Liver (tissue), 9 donors: ENCODE results near the gene TCOF1. TPM values are rescaled to one million over a fixed set of nuclear protein-coding genes. Genes with fewer than 3 reads are reported as not detected.

Experiments used
- DNase-seq: peaks from one replicate; pipeline ENCODE4 v3.0.0-alpha.2; 2017; ENCODE audit warnings: low spot score
- H3K27ac ChIP-seq, 2 donors: one replicate each; pipeline ENCODE4 v1.7.0; 2013; ENCODE audit warnings: inconsistent platforms in 2 of 2, low read length in 2 of 2, control low read depth in 1 of 2, low read depth in 1 of 2, mild to moderate bottlenecking in 1 of 2
- H3K27me3 ChIP-seq, 4 donors: one replicate each; pipeline versions ENCODE4 v1.6.1 to v1.7.0; 2013; ENCODE audit warnings: low read length in 3 of 4, inconsistent platforms in 1 of 4, mild to moderate bottlenecking in 1 of 4, moderate library complexity in 1 of 4; ENCODE audit not compliant: control insufficient read depth in 4 of 4, insufficient read depth in 4 of 4
- H3K36me3 ChIP-seq, 4 donors: one replicate each; pipeline versions ENCODE4 v1.6.1 to v1.7.0; 2013; ENCODE audit warnings: low read length in 3 of 4, mild to moderate bottlenecking in 3 of 4, low read depth in 1 of 4, moderate library complexity in 1 of 4; ENCODE audit not compliant: control insufficient read depth in 4 of 4, insufficient read depth in 3 of 4
- H3K4me1 ChIP-seq, 4 donors: one replicate each; pipeline versions ENCODE4 v1.6.1 to v1.7.0; 2013; ENCODE audit warnings: low read length in 3 of 4, mild to moderate bottlenecking in 3 of 4, moderate library complexity in 1 of 4; ENCODE audit not compliant: control insufficient read depth in 4 of 4, insufficient read depth in 4 of 4
- H3K4me3 ChIP-seq, 3 donors: one replicate each; pipeline versions ENCODE4 v1.6.1 to v1.7.0; 2013; ENCODE audit warnings: low read length in 3 of 3, control low read depth in 1 of 3, low read depth in 1 of 3, mild to moderate bottlenecking in 1 of 3
- H3K9ac ChIP-seq, 2 donors: one replicate each; pipeline ENCODE4 v1.7.0; 2013; ENCODE audit warnings: low read length in 2 of 2, mild to moderate bottlenecking in 2 of 2, moderate library complexity in 2 of 2, control low read depth in 1 of 2, low read depth in 1 of 2
- H3K9me3 ChIP-seq, 4 donors: one replicate each; pipeline versions ENCODE4 v1.6.1 to v1.7.0; 2013; ENCODE audit warnings: low read length in 3 of 4; ENCODE audit not compliant: control insufficient read depth in 4 of 4
- EGR1 ChIP-seq, 2 donors: IDR thresholded peaks; 2 replicates each; pipeline ENCODE4 v1.6.1; 2016 to 2018; ENCODE audit warnings: antibody characterized with exemption in 2 of 2, low read depth in 2 of 2
- FOXA1 ChIP-seq: IDR thresholded peaks from 2 replicates; pipeline ENCODE4 v1.6.1; 2016; ENCODE audit warnings: antibody characterized with exemption
- FOXA2 ChIP-seq: IDR thresholded peaks from 2 replicates; pipeline ENCODE4 v1.6.1; 2016; ENCODE audit warnings: antibody characterized with exemption
- GABPA ChIP-seq, 2 donors: IDR thresholded peaks in 1 of 2; conservative IDR thresholded peaks in 1 of 2; 2 replicates each; pipeline ENCODE4 v1.6.1; 2016; ENCODE audit warnings: antibody characterized with exemption in 2 of 2, mild to moderate bottlenecking in 1 of 2, moderate library complexity in 1 of 2
- HNF4A ChIP-seq, 2 donors: conservative IDR thresholded peaks; 2 replicates each; pipeline ENCODE4 v1.6.1; 2016; ENCODE audit warnings: antibody characterized with exemption in 2 of 2, mild to moderate bottlenecking in 2 of 2
- HNF4G ChIP-seq: IDR thresholded peaks from 2 replicates; pipeline ENCODE4 v1.6.1; 2016; ENCODE audit warnings: antibody characterized with exemption
- JUND ChIP-seq, 2 donors: IDR thresholded peaks; 2 replicates each; pipeline ENCODE4 v1.6.1; 2016; ENCODE audit warnings: antibody characterized with exemption in 2 of 2
- NR2F2 ChIP-seq: IDR thresholded peaks from 2 replicates; pipeline ENCODE4 v1.6.1; 2016; ENCODE audit warnings: antibody characterized with exemption
- RAD21 ChIP-seq, 2 donors: IDR thresholded peaks; 2 replicates each; pipeline ENCODE4 v1.6.1; 2016; ENCODE audit warnings: antibody characterized with exemption in 2 of 2, mild to moderate bottlenecking in 2 of 2
- RXRA ChIP-seq, 2 donors: IDR thresholded peaks; 2 replicates each; pipeline ENCODE4 v1.6.1; 2017 to 2018; ENCODE audit warnings: antibody characterized with exemption in 2 of 2, mild to moderate bottlenecking in 1 of 2
- SP1 ChIP-seq: IDR thresholded peaks from 2 replicates; pipeline ENCODE4 v1.6.1; 2018; ENCODE audit warnings: antibody characterized with exemption, mild to moderate bottlenecking
- TAF1 ChIP-seq: conservative IDR thresholded peaks from 2 replicates; pipeline ENCODE4 v1.6.1; 2016; ENCODE audit warnings: antibody characterized with exemption, mild to moderate bottlenecking
- YY1 ChIP-seq: IDR thresholded peaks from 2 replicates; pipeline ENCODE4 v1.6.1; 2016; ENCODE audit warnings: antibody characterized with exemption, mild to moderate bottlenecking
- WGBS: extraction: QIAGEN DNeasy Blood & Tissue Kit; methylation state at CpG from one replicate; pipeline ENCODE4 v1.1.7; 2013; 5-methylcytosine and 5-hydroxymethylcytosine counted together
- polyA plus RNA-seq, 2 donors: library from polyadenylated mRNA; stranded (reverse) in 1 of 2; unstranded in 1 of 2; fragments of 200-250 nt in 1 of 2; fragments of >200 nt in 1 of 2; fragmentation: Nextera tagmentation in 1 of 2; extraction: Ambion mirVana in 1 of 2; gene quantifications; one replicate each; pipeline versions ENCODE4 v1.2.1 to v1.2.3, GENCODE V29; 2013 to 2015
- total RNA-seq, 2 donors: library from RNA; depleted of rRNA; stranded (reverse); fragments of >200 nt; gene quantifications; one replicate each; pipeline ENCODE4 v1.2.3, GENCODE V29; 2014
- TF ChIP-seq, protein P1 (sequence below): IDR thresholded peaks from 2 replicates; pipeline ENCODE4 v1.6.1; 2016; ENCODE audit warnings: antibody characterized with exemption, mild to moderate bottlenecking
- TF ChIP-seq, protein P2 (sequence below): fragments of 150-350 bp; IDR thresholded peaks from 2 replicates; pipeline ENCODE4 v1.5.1; 2017; ENCODE audit warnings: improper control_type of control experiment, low read depth, low read length; ENCODE audit not compliant: missing input control
- TF ChIP-seq, protein P3 (sequence below): IDR thresholded peaks from 2 replicates; pipeline ENCODE4 v1.6.1; 2016; ENCODE audit warnings: antibody characterized with exemption
- TF ChIP-seq, protein P4 (sequence below): IDR thresholded peaks from 2 replicates; pipeline ENCODE4 v1.6.1; 2016; ENCODE audit warnings: antibody characterized with exemption
- TF ChIP-seq, protein P5 (sequence below): IDR thresholded peaks from 2 replicates; pipeline ENCODE4 v1.6.1; 2016; ENCODE audit warnings: antibody characterized with exemption
- donor health status: healthy.
- donor health status: healthy.
- donor health status: healthy.
- donor health status: healthy.
- donor health status: healthy.

TCOF1 gene
- total and polyA plus RNA-seq, 4 donors, result 3.2 to 8.5 (median 6.4) TPM

DNA sequence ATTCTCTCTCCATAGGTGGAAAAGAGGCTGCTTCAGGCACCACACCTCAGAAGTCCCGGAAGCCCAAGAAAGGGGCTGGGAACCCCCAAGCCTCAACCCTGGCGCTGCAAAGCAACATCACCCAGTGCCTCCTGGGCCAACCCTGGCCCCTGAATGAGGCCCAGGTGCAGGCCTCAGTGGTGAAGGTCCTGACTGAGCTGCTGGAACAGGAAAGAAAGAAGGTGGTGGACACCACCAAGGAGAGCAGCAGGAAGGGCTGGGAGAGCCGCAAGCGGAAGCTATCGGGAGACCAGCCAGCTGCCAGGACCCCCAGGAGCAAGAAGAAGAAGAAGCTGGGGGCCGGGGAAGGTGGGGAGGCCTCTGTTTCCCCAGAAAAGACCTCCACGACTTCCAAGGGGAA, 38.8 kb downstream of the TCOF1 start:
- peaks cover 15 to 67% (median 32%) of the 10 kb centered on the region in 4 donors for H3K36me3 ChIP-seq
- 96% methylated on average over 7 of the region's 7 CpGs for WGBS
- no peak overlapping the region for H3K4me3 ChIP-seq
- no peak for DNase-seq
- H3K27ac ChIP-seq, result no peak overlapping the region
- H3K9me3 ChIP-seq, result no peaks in the 10 kb centered on the region
- no peaks in the 10 kb centered on the region for H3K4me1 ChIP-seq
- no peaks in the 10 kb centered on the region for H3K27me3 ChIP-seq
- no peak overlapping the region for H3K9ac ChIP-seq
- TF ChIP-seq RXRA (IDR thresholded peaks at IDR 0.05) (no peak), FOXA1 (no peak), FOXA2 (no peak), NR2F2 (no peak), GABPA (IDR thresholded peaks at IDR 0.05 in 1 of 2, conservative IDR thresholded peaks at IDR 0.05 in 1 of 2) (no peak), SP1 (no peak), RAD21 (IDR thresholded peaks at IDR 0.05) (no peak), YY1 (no peak)
- TF ChIP-seq, protein P1, sequence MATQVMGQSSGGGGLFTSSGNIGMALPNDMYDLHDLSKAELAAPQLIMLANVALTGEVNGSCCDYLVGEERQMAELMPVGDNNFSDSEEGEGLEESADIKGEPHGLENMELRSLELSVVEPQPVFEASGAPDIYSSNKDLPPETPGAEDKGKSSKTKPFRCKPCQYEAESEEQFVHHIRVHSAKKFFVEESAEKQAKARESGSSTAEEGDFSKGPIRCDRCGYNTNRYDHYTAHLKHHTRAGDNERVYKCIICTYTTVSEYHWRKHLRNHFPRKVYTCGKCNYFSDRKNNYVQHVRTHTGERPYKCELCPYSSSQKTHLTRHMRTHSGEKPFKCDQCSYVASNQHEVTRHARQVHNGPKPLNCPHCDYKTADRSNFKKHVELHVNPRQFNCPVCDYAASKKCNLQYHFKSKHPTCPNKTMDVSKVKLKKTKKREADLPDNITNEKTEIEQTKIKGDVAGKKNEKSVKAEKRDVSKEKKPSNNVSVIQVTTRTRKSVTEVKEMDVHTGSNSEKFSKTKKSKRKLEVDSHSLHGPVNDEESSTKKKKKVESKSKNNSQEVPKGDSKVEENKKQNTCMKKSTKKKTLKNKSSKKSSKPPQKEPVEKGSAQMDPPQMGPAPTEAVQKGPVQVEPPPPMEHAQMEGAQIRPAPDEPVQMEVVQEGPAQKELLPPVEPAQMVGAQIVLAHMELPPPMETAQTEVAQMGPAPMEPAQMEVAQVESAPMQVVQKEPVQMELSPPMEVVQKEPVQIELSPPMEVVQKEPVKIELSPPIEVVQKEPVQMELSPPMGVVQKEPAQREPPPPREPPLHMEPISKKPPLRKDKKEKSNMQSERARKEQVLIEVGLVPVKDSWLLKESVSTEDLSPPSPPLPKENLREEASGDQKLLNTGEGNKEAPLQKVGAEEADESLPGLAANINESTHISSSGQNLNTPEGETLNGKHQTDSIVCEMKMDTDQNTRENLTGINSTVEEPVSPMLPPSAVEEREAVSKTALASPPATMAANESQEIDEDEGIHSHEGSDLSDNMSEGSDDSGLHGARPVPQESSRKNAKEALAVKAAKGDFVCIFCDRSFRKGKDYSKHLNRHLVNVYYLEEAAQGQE, result no peak

DNA sequence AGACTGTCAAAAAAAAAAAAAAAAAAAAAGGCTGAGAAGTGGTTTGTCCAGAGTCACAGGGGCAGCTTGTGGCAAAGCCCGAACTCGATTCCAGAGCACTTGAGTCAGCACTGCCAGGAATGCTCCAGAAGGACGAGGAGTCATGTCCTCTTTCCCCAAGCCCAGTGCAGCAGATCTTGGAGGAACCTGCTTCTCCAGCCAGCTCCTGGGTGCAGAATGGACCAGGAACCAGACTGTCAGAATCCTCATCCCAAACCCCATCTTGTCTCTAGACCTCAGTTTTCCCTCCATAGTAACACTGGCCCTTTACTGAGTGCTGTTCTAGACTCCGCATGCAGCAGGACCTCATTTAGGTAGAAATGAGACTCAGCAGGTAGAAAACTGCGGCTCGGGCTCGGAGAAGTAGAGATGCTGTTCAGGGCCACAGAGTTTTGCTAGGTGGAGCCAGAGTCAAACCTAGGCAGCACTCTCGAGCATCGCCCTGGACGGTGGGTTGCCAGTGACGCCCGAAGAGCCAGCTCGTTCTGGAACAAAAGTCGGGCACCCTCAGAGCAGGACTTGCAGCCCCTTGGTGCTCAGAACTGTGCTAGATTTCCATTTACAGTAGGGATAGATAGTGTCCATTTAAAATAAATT, 39.8 kb downstream of the TCOF1 start:
- H3K9ac ChIP-seq, result no peak overlapping the region
- H3K36me3 ChIP-seq, result peaks cover 9 to 63% (median 31%) of the 10 kb centered on the region in 4 donors
- H3K27me3 ChIP-seq, result no peaks in the 10 kb centered on the region
- no peaks in the 10 kb centered on the region for H3K9me3 ChIP-seq
- no peak for DNase-seq
- WGBS, result 95% methylated on average over 14 of the region's 14 CpGs
- TF ChIP-seq TAF1 (no peak), HNF4G (no peak), EGR1 (IDR thresholded peaks at IDR 0.05; ENCODE audit: low read depth in 2 of 2) (no peak), JUND (IDR thresholded peaks at IDR 0.05) (no peak), FOXA1 (no peak), GABPA (IDR thresholded peaks at IDR 0.05 in 1 of 2, conservative IDR thresholded peaks at IDR 0.05 in 1 of 2) (no peak), YY1 (no peak), NR2F2 (no peak), RAD21 (IDR thresholded peaks at IDR 0.05) (no peak), HNF4A (conservative IDR thresholded peaks at IDR 0.05) (no peak), RXRA (IDR thresholded peaks at IDR 0.05) (no peak), SP1 (no peak), FOXA2 (no peak)
- TF ChIP-seq, protein P2, sequence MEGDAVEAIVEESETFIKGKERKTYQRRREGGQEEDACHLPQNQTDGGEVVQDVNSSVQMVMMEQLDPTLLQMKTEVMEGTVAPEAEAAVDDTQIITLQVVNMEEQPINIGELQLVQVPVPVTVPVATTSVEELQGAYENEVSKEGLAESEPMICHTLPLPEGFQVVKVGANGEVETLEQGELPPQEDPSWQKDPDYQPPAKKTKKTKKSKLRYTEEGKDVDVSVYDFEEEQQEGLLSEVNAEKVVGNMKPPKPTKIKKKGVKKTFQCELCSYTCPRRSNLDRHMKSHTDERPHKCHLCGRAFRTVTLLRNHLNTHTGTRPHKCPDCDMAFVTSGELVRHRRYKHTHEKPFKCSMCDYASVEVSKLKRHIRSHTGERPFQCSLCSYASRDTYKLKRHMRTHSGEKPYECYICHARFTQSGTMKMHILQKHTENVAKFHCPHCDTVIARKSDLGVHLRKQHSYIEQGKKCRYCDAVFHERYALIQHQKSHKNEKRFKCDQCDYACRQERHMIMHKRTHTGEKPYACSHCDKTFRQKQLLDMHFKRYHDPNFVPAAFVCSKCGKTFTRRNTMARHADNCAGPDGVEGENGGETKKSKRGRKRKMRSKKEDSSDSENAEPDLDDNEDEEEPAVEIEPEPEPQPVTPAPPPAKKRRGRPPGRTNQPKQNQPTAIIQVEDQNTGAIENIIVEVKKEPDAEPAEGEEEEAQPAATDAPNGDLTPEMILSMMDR, result no peak
- TF ChIP-seq, protein P3, sequence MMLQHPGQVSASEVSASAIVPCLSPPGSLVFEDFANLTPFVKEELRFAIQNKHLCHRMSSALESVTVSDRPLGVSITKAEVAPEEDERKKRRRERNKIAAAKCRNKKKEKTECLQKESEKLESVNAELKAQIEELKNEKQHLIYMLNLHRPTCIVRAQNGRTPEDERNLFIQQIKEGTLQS, result no peak
- TF ChIP-seq, protein P1, result no peak
- TF ChIP-seq, protein P4, sequence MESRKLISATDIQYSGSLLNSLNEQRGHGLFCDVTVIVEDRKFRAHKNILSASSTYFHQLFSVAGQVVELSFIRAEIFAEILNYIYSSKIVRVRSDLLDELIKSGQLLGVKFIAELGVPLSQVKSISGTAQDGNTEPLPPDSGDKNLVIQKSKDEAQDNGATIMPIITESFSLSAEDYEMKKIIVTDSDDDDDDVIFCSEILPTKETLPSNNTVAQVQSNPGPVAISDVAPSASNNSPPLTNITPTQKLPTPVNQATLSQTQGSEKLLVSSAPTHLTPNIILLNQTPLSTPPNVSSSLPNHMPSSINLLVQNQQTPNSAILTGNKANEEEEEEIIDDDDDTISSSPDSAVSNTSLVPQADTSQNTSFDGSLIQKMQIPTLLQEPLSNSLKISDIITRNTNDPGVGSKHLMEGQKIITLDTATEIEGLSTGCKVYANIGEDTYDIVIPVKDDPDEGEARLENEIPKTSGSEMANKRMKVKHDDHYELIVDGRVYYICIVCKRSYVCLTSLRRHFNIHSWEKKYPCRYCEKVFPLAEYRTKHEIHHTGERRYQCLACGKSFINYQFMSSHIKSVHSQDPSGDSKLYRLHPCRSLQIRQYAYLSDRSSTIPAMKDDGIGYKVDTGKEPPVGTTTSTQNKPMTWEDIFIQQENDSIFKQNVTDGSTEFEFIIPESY, result no peak
- TF ChIP-seq, protein P5, sequence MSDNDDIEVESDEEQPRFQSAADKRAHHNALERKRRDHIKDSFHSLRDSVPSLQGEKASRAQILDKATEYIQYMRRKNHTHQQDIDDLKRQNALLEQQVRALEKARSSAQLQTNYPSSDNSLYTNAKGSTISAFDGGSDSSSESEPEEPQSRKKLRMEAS, result no peak
- H3K4me1 ChIP-seq, result no peaks in the 10 kb centered on the region
- no peak overlapping the region for H3K4me3 ChIP-seq
- no peak overlapping the region for H3K27ac ChIP-seq
